ENCODE data around the gene HECW1. TPM values are rescaled to one million over a fixed set of nuclear protein-coding genes. Genes with fewer than 3 reads are reported as not detected.

HECW1 gene
- total and polyA plus RNA-seq, 2 experiments from 2014 or later: 11.0 to 21.8 TPM

DNA sequence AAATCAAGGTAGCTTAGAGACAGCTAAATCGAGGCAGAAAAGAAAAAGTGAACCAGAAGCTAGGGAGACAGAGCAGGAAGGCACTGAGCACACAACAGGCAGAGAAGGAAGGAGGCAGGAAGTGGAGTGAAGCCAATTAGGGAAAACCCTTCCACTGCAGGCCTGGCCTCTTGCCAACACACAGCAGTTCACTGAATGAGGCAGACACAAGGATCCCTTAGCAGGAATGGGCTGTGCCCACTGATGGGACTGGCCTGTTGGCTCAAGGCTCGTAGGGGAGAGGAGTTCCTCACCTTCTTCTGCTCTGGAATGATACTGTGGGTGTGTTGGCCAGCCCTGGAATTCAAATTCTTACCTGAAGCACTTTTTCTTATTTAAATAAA is 250.2 kb downstream of the HECW1 start:
- no peak for ATAC-seq

More for the DNA sequence above, 250.2 kb downstream of the HECW1 start:
- H3K79me2 ChIP-seq (replicated peaks; ENCODE audit: insufficient read depth): no peaks in the 10 kb centered on the region
- no peak overlapping the region for H2AFZ ChIP-seq
- Mint-ChIP-seq H3K4me3 (no peak overlapping the region), H3K9me3 (no peaks in the 10 kb centered on the region), H3K27me3 (ENCODE audit: insufficient read depth, low read depth, poor library complexity) (peaks cover 5% of the 10 kb centered on the region), H3K4me1 (peaks cover 14% of the 10 kb centered on the region), H3K27ac (no peak overlapping the region), H3K36me3 (ENCODE audit: low read depth) (no peaks in the 10 kb centered on the region; the same call in 2 of the 3 replicates)
- no peak overlapping the region for H3K4me2 ChIP-seq
- no peak overlapping the region for H3K4me3 ChIP-seq
- no peaks in the 10 kb centered on the region for H3K27me3 ChIP-seq (ENCODE audit: insufficient read depth)
- no peaks in the 10 kb centered on the region for H3F3A ChIP-seq (replicated peaks; ENCODE audit: low read depth)
- H4K20me1 ChIP-seq (replicated peaks; ENCODE audit: insufficient read depth): no peaks in the 10 kb centered on the region
- no peak for DNase-seq (ENCODE audit: low spot score)
- H3K9me2 ChIP-seq (ENCODE audit: insufficient read depth): no peaks in the 10 kb centered on the region; the same call in 1 of the 2 replicates
- no peak overlapping the region for H3K27ac ChIP-seq (ENCODE audit: low read depth)
- TF ChIP-seq NANOG (IDR thresholded peaks at IDR 0.05; ENCODE audit: borderline replicate concordance) (no peak), JUNB (IDR thresholded peaks at IDR 0.05; ENCODE audit: unreplicated experiment) (no peak), POLR2AphosphoS5 (IDR thresholded peaks at IDR 0.05; ENCODE audit: low read depth) (no peak), ZNF114 (CRISPR knock-in tag; IDR thresholded peaks at IDR 0.05) (no peak), EZH2phosphoT487 (IDR thresholded peaks at IDR 0.05; ENCODE audit: unreplicated experiment) (no peak), STAT1 (IDR thresholded peaks at IDR 0.05; ENCODE audit: unreplicated experiment) (no peak), ZNF331 (CRISPR knock-in tag; IDR thresholded peaks at IDR 0.05; ENCODE audit: low read depth) (no peak), CREB1 (CRISPR knock-in tag; IDR thresholded peaks at IDR 0.05; ENCODE audit: low read depth) (no peak), EZH2 (IDR thresholded peaks at IDR 0.05; ENCODE audit: low read depth, unreplicated experiment) (no peak)
- TF ChIP-seq, protein P1, sequence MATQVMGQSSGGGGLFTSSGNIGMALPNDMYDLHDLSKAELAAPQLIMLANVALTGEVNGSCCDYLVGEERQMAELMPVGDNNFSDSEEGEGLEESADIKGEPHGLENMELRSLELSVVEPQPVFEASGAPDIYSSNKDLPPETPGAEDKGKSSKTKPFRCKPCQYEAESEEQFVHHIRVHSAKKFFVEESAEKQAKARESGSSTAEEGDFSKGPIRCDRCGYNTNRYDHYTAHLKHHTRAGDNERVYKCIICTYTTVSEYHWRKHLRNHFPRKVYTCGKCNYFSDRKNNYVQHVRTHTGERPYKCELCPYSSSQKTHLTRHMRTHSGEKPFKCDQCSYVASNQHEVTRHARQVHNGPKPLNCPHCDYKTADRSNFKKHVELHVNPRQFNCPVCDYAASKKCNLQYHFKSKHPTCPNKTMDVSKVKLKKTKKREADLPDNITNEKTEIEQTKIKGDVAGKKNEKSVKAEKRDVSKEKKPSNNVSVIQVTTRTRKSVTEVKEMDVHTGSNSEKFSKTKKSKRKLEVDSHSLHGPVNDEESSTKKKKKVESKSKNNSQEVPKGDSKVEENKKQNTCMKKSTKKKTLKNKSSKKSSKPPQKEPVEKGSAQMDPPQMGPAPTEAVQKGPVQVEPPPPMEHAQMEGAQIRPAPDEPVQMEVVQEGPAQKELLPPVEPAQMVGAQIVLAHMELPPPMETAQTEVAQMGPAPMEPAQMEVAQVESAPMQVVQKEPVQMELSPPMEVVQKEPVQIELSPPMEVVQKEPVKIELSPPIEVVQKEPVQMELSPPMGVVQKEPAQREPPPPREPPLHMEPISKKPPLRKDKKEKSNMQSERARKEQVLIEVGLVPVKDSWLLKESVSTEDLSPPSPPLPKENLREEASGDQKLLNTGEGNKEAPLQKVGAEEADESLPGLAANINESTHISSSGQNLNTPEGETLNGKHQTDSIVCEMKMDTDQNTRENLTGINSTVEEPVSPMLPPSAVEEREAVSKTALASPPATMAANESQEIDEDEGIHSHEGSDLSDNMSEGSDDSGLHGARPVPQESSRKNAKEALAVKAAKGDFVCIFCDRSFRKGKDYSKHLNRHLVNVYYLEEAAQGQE (IDR thresholded peaks at IDR 0.05; ENCODE audit: unreplicated experiment): no peak
- TF ChIP-seq, protein P2, sequence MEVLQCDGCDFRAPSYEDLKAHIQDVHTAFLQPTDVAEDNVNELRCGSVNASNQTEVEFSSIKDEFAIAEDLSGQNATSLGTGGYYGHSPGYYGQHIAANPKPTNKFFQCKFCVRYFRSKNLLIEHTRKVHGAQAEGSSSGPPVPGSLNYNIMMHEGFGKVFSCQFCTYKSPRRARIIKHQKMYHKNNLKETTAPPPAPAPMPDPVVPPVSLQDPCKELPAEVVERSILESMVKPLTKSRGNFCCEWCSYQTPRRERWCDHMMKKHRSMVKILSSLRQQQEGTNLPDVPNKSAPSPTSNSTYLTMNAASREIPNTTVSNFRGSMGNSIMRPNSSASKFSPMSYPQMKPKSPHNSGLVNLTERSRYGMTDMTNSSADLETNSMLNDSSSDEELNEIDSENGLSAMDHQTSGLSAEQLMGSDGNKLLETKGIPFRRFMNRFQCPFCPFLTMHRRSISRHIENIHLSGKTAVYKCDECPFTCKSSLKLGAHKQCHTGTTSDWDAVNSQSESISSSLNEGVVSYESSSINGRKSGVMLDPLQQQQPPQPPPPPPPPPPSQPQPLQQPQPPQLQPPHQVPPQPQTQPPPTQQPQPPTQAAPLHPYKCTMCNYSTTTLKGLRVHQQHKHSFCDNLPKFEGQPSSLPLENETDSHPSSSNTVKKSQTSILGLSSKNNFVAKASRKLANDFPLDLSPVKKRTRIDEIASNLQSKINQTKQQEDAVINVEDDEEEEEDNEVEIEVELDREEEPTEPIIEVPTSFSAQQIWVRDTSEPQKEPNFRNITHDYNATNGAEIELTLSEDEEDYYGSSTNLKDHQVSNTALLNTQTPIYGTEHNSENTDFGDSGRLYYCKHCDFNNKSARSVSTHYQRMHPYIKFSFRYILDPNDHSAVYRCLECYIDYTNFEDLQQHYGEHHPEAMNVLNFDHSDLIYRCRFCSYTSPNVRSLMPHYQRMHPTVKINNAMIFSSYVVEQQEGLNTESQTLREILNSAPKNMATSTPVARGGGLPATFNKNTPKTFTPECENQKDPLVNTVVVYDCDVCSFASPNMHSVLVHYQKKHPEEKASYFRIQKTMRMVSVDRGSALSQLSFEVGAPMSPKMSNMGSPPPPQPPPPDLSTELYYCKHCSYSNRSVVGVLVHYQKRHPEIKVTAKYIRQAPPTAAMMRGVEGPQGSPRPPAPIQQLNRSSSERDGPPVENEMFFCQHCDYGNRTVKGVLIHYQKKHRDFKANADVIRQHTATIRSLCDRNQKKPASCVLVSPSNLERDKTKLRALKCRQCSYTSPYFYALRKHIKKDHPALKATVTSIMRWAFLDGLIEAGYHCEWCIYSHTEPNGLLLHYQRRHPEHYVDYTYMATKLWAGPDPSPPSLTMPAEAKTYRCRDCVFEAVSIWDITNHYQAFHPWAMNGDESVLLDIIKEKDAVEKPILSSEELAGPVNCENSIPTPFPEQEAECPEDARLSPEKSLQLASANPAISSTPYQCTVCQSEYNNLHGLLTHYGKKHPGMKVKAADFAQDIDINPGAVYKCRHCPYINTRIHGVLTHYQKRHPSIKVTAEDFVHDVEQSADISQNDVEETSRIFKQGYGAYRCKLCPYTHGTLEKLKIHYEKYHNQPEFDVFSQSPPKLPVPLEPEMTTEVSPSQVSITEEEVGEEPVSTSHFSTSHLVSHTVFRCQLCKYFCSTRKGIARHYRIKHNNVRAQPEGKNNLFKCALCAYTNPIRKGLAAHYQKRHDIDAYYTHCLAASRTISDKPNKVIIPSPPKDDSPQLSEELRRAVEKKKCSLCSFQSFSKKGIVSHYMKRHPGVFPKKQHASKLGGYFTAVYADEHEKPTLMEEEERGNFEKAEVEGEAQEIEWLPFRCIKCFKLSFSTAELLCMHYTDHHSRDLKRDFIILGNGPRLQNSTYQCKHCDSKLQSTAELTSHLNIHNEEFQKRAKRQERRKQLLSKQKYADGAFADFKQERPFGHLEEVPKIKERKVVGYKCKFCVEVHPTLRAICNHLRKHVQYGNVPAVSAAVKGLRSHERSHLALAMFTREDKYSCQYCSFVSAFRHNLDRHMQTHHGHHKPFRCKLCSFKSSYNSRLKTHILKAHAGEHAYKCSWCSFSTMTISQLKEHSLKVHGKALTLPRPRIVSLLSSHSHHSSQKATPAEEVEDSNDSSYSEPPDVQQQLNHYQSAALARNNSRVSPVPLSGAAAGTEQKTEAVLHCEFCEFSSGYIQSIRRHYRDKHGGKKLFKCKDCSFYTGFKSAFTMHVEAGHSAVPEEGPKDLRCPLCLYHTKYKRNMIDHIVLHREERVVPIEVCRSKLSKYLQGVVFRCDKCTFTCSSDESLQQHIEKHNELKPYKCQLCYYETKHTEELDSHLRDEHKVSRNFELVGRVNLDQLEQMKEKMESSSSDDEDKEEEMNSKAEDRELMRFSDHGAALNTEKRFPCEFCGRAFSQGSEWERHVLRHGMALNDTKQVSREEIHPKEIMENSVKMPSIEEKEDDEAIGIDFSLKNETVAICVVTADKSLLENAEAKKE (CRISPR knock-in tag; IDR thresholded peaks at IDR 0.05): no peak
- TF ChIP-seq, protein P3, sequence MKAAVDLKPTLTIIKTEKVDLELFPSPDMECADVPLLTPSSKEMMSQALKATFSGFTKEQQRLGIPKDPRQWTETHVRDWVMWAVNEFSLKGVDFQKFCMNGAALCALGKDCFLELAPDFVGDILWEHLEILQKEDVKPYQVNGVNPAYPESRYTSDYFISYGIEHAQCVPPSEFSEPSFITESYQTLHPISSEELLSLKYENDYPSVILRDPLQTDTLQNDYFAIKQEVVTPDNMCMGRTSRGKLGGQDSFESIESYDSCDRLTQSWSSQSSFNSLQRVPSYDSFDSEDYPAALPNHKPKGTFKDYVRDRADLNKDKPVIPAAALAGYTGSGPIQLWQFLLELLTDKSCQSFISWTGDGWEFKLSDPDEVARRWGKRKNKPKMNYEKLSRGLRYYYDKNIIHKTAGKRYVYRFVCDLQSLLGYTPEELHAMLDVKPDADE (IDR thresholded peaks at IDR 0.05): no peak
- TF ChIP-seq, protein P4, sequence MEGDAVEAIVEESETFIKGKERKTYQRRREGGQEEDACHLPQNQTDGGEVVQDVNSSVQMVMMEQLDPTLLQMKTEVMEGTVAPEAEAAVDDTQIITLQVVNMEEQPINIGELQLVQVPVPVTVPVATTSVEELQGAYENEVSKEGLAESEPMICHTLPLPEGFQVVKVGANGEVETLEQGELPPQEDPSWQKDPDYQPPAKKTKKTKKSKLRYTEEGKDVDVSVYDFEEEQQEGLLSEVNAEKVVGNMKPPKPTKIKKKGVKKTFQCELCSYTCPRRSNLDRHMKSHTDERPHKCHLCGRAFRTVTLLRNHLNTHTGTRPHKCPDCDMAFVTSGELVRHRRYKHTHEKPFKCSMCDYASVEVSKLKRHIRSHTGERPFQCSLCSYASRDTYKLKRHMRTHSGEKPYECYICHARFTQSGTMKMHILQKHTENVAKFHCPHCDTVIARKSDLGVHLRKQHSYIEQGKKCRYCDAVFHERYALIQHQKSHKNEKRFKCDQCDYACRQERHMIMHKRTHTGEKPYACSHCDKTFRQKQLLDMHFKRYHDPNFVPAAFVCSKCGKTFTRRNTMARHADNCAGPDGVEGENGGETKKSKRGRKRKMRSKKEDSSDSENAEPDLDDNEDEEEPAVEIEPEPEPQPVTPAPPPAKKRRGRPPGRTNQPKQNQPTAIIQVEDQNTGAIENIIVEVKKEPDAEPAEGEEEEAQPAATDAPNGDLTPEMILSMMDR (conservative IDR thresholded peaks at IDR 0.05; ENCODE audit: low read depth in 2 of 2): no peak
- no peaks in the 10 kb centered on the region for H3K4me1 ChIP-seq (ENCODE audit: insufficient read depth)
- H3K36me3 ChIP-seq (ENCODE audit: insufficient read depth): no peaks in the 10 kb centered on the region
